Measurements from ENCODE around the gene PSD4.
"Not testable (repeated sequence)": the region's sequence is repeated elsewhere in the genome, so short reads cannot be mapped to it uniquely, and the experiment has no call there.

Gene PSD4

DNA sequence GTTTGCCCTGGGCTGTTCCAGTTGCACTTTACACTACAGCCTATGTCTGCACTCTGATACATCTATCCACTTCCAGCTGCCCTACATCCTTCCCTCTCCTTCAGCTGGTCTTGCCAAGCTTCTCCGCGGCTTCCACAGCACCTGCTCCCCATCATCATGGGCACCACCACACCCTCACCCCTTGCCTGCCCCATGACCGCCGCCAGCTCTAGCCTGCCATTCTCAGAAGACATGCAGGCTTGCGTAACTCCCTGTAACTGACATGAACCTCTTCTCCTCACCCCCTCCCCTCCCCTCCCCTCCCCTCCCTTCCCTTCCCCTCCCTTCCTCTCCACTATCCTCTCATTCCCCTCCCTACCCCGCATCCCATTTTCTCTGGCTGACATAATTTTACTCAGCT lies 59.0 kb downstream of the PSD4 start:
- Mint-ChIP-seq H3K27me3 (no peaks in the 10 kb centered on the region), H3K27ac (no peak overlapping the region), H3K9me3 (no peaks in the 10 kb centered on the region), H3K36me3 (ENCODE audit: low read depth) (peaks cover 18% of the 10 kb centered on the region), H3K4me1 (ENCODE audit: low read depth) (peaks cover 40% of the 10 kb centered on the region), H3K4me3 (no peak overlapping the region)
- DNase-seq, result no peak

DNA sequence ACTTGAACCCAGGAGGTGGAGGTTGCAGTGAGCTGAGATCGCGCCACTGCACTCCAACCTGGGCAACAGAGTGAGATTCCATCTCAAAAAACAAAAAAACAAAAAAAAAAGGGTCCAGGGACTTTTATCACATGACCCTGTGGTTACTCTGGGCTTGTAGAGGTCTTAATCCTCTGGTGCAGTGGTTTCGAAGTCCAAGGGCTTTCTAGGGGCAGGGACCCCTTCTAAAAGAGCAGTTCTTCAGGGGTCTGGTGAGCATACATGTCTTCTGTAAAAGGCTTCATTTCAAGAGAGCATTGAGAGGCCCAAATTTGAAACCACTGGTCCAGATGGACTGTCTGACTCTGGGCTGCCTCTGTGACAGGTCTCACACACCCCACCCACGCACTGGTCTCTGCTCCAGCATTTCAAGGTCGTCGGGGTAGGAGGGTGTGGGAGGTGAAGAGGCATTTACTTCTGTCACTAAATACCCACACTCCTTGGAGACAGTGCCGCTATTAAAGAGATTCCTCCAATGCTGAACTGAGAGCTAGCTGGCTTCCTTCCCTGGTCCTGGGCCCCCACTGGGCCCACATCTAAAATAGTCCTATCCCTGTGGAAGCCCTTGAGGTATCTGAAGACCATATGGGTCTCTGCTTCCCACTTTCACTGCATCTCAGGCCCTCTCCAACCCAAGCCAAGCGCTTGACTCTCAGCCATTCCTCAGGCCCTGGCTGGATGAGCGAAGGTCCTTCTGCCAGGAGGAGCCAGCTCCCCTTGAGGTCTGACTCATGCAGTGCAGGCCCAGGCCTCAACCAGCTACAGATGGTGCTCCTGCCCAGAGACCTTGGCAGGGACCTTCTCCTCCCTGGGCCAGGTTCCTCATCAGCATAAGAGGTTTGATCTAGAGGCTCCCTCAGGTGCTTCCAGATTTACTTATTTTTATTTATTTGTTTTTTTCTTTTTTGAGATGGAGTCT lies 60.1 kb downstream of the PSD4 start:
- Mint-ChIP-seq H3K27me3 (no peaks in the 10 kb centered on the region), H3K9me3 (no peaks in the 10 kb centered on the region), H3K27ac (peak overlapping the region; percentile 26), H3K4me1 (ENCODE audit: low read depth) (peaks cover 47% of the 10 kb centered on the region), H3K4me3 (peak overlapping the region; percentile 95), H3K36me3 (ENCODE audit: low read depth) (peaks cover 28% of the 10 kb centered on the region)
- DNase-seq, result no peak

DNA sequence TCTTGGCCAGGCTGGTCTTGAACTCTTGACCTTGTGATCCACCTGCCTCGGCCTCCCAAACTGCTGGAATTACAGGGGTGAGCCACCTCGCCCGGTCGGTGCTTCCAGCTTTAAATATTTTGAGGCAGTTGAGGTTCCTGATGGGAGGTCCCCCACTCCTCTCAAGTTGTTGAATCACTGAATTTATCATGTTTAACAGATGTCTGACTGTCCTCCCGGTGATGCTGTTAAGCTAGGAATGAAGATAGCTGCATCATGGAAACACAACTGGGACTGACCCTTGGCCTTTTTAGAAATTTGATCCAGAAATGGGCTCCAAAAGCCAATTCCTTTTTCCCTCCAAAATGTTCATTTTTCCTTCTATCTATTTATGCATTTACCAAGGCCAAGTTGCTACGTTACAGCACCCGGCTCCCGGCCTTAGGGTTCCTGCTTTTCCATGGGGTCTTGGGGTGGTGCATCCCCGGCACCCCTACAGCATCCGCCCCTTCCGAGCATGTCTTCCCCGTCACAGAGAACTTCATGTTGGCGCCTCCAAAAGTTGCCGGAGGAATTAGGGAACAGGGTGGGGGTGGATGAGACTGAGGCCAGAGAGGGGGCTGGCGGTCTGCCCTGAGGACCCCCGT lies 61.1 kb downstream of the PSD4 start:
- H3K4me3 Mint-ChIP-seq, result peak overlapping the region; percentile 95
- peaks cover 35% of the 10 kb centered on the region for H3K36me3 Mint-ChIP-seq (ENCODE audit: low read depth)
- no peak for DNase-seq
- H3K27ac Mint-ChIP-seq, result peak overlapping the region; percentile 99
- H3K9me3 Mint-ChIP-seq, result no peaks in the 10 kb centered on the region
- H3K4me1 Mint-ChIP-seq (ENCODE audit: low read depth), result peaks cover 56% of the 10 kb centered on the region
- H3K27me3 Mint-ChIP-seq, result no peaks in the 10 kb centered on the region

DNA sequence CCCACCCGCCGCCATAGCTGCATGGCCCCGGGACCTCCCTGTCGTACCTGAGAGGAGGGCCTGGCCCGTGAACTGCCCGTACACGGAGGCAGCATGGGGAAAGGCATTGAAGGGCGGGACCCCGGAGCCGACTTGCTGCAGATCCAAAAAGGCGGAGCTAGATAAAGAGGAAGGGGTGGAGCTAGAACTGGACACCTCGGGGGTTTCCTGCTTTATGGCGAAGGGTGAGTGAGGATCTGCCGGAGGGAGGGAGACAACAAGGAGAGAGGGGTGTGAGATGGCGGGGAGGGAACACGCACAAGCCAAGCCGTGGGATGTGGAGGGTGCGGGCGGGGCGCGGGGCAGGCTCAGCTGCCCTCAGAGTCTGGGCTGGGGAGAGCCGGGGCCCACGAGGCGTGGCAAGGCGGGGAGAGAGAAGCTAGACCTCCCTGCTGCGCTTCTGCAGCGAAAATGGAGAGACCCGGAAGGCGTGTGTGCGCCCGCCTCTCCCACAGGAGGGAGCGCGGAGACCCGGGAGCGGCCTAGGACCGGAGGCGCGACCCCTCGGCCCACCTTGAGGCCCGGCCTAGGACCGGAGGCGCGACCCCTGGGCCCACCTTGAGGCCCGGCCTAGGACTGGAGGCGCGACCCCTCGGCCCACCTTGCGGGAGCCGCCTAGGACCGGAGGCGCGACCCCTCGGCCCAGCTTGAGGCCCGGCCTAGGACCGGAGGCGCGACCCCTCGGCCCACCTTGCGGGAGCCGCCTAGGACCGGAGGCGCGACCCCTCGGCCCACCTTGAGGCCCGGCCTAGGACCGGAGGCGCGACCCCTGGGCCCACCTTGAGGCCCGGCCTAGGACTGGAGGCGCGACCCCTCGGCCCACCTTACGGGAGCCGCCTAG lies 61.8 kb downstream of the PSD4 start:
- peaks cover 37% of the 10 kb centered on the region for H3K36me3 Mint-ChIP-seq (ENCODE audit: low read depth)
- H3K4me1 Mint-ChIP-seq (ENCODE audit: low read depth), result peaks cover 59% of the 10 kb centered on the region
- peak; percentile 78 for DNase-seq
- peak overlapping the region; percentile 95 for H3K4me3 Mint-ChIP-seq
- H3K27ac Mint-ChIP-seq, result peak overlapping the region; percentile 99
- H3K9me3 Mint-ChIP-seq, H3K27me3 Mint-ChIP-seq: not testable (repeated sequence)

DNA sequence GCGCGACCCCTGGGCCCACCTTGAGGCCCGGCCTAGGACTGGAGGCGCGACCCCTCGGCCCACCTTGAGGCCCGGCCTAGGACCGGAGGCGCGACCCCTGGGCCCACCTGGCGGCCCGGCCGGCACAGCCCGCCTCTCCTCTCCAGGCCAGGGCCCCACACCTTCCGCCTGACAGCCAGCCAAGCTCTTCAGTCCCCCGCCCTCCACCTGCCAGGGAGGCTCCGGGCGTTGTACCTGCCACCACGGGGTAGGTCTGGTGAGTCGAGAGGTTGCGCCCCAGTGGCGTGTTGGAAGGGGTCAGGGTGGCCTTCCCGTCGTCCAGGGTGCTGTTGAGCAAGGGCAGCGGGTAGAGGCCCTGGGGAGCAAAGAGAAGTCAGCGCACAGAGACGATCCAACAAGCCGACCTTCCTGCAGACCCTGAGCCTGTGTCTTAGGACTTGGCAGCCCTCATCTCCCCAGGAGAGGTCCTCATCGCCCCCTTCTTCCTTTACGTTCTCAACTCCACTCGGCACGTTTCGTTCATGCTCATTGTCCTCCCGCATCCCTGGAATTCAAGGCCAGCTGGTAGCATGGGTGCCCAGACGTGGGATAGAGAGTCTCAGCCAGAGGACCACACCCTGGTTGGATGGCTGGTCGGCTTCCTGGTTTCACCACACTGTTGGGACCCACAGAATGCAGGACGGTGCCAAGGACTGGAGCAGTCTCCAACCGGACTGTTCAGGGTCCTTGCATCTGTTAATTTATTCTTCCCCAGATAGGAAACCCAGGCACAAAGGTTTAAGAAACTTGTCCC lies 62.8 kb downstream of the PSD4 start:
- Mint-ChIP-seq H3K9me3 (no peaks in the 10 kb centered on the region), H3K36me3 (ENCODE audit: low read depth) (peaks cover 37% of the 10 kb centered on the region), H3K27ac (peak overlapping the region; percentile 87), H3K27me3 (no peaks in the 10 kb centered on the region), H3K4me1 (ENCODE audit: low read depth) (peaks cover 60% of the 10 kb centered on the region), H3K4me3 (peak overlapping the region; percentile 79)
- DNase-seq, result no peak

DNA sequence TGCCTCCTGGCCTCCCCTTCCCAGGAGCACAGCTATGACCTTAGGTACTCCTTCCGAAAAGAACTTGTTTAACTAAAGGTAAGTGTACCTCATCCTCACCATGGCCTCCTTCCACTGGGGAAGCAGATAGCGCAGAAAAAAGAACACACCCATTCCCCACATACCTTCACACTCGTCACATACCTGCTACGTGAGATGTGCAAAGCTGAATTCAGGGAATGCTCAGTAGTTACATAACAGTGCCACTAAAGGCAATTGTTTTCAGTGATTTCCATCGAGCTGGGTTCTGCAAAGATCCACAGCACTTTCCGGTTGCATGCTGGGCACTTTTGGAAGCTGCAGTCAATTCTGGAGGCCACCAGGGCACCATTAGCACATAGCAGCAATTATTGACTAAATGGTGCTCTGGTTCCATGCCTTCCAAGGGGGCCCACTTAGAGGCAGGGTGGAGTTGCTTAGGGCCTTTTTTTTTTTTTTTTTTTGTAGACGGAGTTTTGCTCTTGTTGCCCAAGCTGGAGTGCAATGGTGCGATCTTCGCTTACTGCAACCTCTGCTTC lies 63.9 kb downstream of the PSD4 start:
- peak overlapping the region; percentile 79 for H3K4me3 Mint-ChIP-seq
- no peaks in the 10 kb centered on the region for H3K27me3 Mint-ChIP-seq
- H3K4me1 Mint-ChIP-seq (ENCODE audit: low read depth), result peaks cover 68% of the 10 kb centered on the region
- H3K36me3 Mint-ChIP-seq (ENCODE audit: low read depth), result peaks cover 43% of the 10 kb centered on the region
- peak overlapping the region; percentile 87 for H3K27ac Mint-ChIP-seq
- DNase-seq, result no peak
- no peaks in the 10 kb centered on the region for H3K9me3 Mint-ChIP-seq

DNA sequence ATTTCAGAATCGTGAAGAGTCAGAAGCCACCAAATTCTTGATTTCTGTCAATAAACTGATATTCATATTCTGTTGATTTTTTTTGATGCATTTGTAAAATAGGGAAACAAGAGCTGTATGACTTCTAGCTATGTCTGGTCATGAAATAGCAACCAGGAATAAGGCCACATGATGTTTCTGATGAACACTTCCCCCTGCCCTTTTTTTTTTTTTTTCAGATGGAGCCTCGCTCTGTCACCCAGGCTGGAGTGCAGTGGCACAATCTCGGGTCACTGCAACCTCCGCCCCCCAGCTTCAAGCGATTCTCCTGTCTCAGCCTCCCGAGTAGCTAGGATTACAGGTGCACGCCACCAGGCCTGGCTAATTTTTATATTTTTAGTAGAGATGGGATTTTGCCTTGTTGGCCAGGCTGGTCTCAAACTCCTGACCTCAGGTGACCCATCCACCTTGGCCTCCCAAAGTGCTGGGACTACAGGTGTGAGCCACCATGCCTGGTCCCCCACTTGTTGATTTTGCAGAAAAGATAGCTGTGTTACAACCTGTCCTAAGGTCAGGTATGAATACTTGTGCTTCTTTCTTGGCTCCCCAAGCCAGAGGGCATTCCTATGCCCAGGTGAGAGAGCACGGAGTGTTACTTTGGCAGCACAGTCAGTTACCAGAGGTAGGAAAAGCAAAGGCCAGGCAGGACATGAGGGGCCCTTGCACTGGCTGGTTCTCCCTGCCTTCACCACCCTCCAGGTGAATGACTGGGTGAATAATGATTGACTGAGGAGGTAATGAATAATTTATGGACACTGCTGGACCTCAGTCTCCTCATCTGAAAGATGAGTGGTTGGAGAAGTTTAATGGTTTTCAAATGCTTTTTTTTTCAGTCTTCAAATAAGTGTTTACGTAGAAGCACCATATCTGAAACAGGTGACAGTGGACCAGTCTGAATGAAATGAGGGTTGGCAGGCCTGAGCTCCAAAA lies 65.4 kb downstream of the PSD4 start:
- peak overlapping the region; percentile 66 for H3K27ac Mint-ChIP-seq
- no peak for DNase-seq
- H3K4me1 Mint-ChIP-seq (ENCODE audit: low read depth), result peaks cover 67% of the 10 kb centered on the region
- no peak overlapping the region for H3K4me3 Mint-ChIP-seq
- no peaks in the 10 kb centered on the region for H3K27me3 Mint-ChIP-seq
- H3K9me3 Mint-ChIP-seq, result no peaks in the 10 kb centered on the region
- peaks cover 46% of the 10 kb centered on the region for H3K36me3 Mint-ChIP-seq (ENCODE audit: low read depth)

DNA sequence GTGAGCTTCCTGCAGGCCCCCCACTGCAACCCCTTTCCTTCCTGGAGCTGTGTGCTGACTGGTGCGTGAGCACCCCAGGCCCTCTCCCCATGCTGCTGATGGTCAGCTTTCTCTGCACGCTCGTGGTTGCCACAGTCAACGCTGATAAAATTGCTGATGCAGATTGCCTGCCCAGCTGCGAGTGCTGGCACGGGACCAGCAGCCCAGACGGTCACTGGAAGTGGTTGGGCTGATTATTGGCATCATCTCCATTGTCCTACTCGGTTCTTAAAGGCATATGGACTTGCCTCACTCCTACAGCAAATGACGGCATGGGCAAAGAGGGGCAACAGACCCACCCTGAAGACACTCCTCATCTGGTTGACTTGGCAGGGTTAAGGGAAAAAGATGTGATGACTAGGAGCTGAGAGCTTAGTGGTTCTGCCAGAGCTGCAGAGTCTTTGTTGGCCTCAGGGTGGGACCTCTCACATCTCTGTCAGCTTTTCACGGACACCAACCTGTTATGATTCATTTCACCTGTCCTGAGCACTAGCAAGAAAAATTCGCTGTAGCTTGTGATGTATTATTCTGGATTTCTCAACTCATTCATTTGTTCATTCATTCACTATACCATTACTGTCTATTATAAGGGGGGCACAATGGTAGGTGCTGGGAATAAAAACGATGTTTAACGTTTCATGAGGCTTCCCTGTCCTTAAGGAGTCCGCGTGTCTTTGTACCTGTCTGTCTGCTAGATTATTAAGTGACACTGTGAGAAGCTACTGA lies 66.6 kb downstream of the PSD4 start:
- Mint-ChIP-seq H3K36me3 (ENCODE audit: low read depth) (peaks cover 45% of the 10 kb centered on the region), H3K27ac (peak overlapping the region; percentile 93), H3K9me3 (no peaks in the 10 kb centered on the region), H3K4me1 (ENCODE audit: low read depth) (peaks cover 61% of the 10 kb centered on the region), H3K4me3 (peak overlapping the region; percentile 5), H3K27me3 (no peaks in the 10 kb centered on the region)
- no peak for DNase-seq

DNA sequence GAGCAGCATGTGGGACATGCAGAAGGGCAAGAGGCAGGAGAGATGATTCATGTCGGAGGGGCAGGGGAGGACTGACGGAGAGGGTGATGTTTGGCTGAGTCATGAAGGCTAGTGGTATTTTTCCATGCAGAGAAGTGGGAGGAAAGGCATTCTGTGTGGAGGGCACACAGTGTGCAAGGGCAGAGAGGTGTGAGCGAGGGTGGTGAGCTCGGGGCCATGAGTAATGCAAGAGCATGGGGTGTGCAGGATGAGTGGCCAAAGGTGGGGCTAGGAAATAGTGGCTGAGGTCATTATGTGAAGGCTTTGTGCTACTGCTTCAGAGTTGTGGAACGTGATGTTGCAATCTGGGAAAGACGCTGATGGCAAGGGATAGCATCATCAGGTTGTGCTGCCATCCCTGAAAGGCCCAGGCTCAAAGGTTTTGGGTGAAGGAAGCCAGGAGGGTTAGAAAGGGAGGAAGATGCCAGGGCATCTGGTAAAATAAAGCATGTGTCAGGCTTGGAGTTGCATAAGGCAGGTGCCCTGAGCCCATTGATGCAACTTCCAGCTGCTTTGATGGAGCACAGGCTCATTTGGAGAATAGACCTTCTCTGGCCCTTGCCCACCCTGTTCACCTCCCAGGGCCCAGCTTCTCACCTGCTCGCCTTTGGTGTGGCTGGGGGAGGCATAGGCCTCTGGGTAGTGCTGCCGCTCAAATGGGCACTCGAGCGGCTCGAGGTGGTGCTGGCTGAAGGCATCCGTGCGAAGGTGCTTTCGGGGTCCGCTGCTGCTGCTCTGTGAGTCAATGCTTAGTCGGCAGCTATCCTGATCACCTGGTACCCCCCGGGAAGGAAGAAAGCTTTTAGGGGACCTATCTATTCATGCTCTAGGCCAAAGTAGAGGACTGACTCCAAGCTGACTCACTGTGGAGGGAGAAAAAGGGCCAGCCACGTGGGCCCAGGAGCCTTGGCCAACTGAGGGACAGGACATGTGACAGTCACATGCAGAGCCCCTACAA lies 67.4 kb downstream of the PSD4 start:
- Mint-ChIP-seq H3K36me3 (ENCODE audit: low read depth) (peaks cover 42% of the 10 kb centered on the region), H3K4me1 (ENCODE audit: low read depth) (peaks cover 61% of the 10 kb centered on the region), H3K27ac (peak overlapping the region; percentile 93), H3K4me3 (peak overlapping the region; percentile 5), H3K27me3 (no peaks in the 10 kb centered on the region), H3K9me3 (no peaks in the 10 kb centered on the region)
- DNase-seq, result peak; percentile 68

DNA sequence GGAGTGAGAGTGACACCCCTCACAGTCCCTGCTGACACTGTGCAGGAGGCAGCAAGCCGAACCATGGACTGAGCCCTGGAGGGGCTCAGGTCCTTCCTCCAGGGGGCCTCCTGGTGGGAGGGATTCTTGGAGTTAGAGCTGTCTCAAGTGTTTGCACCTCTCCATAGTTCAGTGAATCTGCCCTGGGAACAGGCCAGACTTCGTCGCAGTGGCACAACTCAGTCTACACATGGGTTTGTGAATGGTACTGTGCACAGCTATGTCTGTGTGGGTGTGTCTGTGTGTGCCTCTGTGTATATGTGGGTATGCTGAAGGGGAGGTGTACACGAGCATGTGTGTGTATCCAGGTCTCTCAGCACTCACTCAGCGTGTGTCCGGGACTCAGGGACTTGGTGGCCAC lies 68.6 kb downstream of the PSD4 start:
- peaks cover 32% of the 10 kb centered on the region for H3K36me3 Mint-ChIP-seq (ENCODE audit: low read depth)
- H3K4me3 Mint-ChIP-seq, result no peak overlapping the region
- peaks cover 51% of the 10 kb centered on the region for H3K4me1 Mint-ChIP-seq (ENCODE audit: low read depth)
- H3K9me3 Mint-ChIP-seq, result no peaks in the 10 kb centered on the region
- DNase-seq, result no peak
- no peaks in the 10 kb centered on the region for H3K27me3 Mint-ChIP-seq
- peak overlapping the region; percentile 93 for H3K27ac Mint-ChIP-seq

DNA sequence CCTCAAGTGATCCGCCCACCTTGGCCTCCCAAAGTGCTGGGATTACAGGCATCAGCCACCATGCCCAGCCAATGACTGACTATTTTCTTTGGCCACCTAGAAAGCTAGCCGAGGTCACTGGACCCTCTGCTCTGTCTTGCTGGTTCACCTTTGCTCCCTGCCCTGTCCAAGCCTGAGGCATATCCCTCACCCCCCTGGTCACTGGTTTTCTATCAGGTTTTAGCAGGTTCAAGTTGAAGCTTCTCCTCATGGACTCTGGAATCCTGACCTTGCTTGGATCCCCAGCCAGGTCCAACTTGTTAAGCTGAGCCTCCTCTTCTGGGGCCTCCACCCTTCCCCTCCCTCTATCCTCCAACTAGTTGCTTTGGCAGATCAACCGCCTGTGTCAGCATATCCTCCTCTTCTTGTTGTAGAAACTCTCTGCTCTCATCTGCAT lies 71.5 kb downstream of the PSD4 start:
- H3K36me3 Mint-ChIP-seq (ENCODE audit: low read depth), result peaks cover 9% of the 10 kb centered on the region
- H3K27ac Mint-ChIP-seq, result no peak overlapping the region
- no peaks in the 10 kb centered on the region for H3K9me3 Mint-ChIP-seq
- no peaks in the 10 kb centered on the region for H3K27me3 Mint-ChIP-seq
- H3K4me3 Mint-ChIP-seq, result no peak overlapping the region
- H3K4me1 Mint-ChIP-seq (ENCODE audit: low read depth), result peaks cover 35% of the 10 kb centered on the region
- DNase-seq, result no peak
